Endothelial cell of umbilical vein (primary cell): Measurements from ENCODE around the gene PALM. TPM values are rescaled to one million over a fixed set of nuclear protein-coding genes. Genes with fewer than 3 reads are reported as not detected.

Experiments used
- BruUV-seq: library from RNA; stranded (reverse); fragments of 400-500 nt; replicated peaks from 2 replicates; lab custom pipeline; 2021; lab: Mats Ljungman, UMichigan
- CTCF ChIA-PET: fragments of 300-600, 350-600 bp; sonication (Branson Sonifier 250); formaldehyde crosslinking; loops from one replicate; lab custom pipeline; 2021; ENCODE audit warnings: antibody characterized with exemption, inconsistent platforms; lab: Charles Lee
- POLR2A ChIA-PET: fragments of 300-600, 350-600 bp; sonication (Branson Sonifier 250); formaldehyde crosslinking; loops from one replicate; lab custom pipeline; 2021; ENCODE audit warnings: antibody characterized with exemption, inconsistent platforms; lab: Charles Lee
- DNase-seq: peaks from one replicate; pipeline ENCODE4 v3.0.0-alpha.2; 2011; ENCODE audit warnings: low read depth, low spot score
- FAIRE-seq: peaks from 2 replicates; lab custom pipeline; 2011; peaks lifted over from hg19 to GRCh38; lab: Jason Lieb, UNC
- H2AFZ ChIP-seq: 2 replicates; pipeline ENCODE4 v1.6.0; 2012; ENCODE audit warnings: low read depth, low read length, control low read depth, inconsistent platforms
- H3K27ac ChIP-seq: 2 replicates; pipeline ENCODE4 v1.5.1; 2011; ENCODE audit warnings: low read depth, mild to moderate bottlenecking, control low read depth, low read length, moderate library complexity; ENCODE audit not compliant: insufficient read depth
- H3K27me3 ChIP-seq, 2 experiments: 2 replicates each; pipeline versions ENCODE4 v1.6.0 to v1.6.1; 2011; ENCODE audit warnings: low read length in 2 of 2, mixed read lengths in 1 of 2; ENCODE audit not compliant: control insufficient read depth in 2 of 2, insufficient read depth in 2 of 2
- H3K36me3 ChIP-seq, 2 experiments: 2 replicates in 1 of 2; 3 replicates in 1 of 2; pipeline ENCODE4 v1.5.1; 2011; ENCODE audit warnings: low read length in 2 of 2, mild to moderate bottlenecking in 1 of 2, moderate library complexity in 1 of 2; ENCODE audit not compliant: control insufficient read depth in 2 of 2, insufficient read depth in 2 of 2; ENCODE audit errors: extremely low read depth in 1 of 2
- H3K4me1 ChIP-seq: 3 replicates; pipeline ENCODE4 v1.5.1; 2011; ENCODE audit warnings: mild to moderate bottlenecking, low read length; ENCODE audit not compliant: control insufficient read depth, insufficient read depth; ENCODE audit errors: extremely low read depth
- H3K4me2 ChIP-seq: 2 replicates; pipeline ENCODE4 v1.6.1; 2011; ENCODE audit warnings: low read length, control low read depth, mixed read lengths; ENCODE audit not compliant: insufficient read depth
- H3K4me3 ChIP-seq, 3 experiments: fragments of 200-600 bp in 1 of 3; sonication (generic), shearing (Covaris generic) in 1 of 3; replicated peaks in 1 of 3; 2 replicates each; pipeline ENCODE4 v1.5.1; 2011 to 2016; ENCODE audit warnings: control low read depth in 3 of 3, low read length in 3 of 3, mild to moderate bottlenecking in 2 of 3, inconsistent platforms in 1 of 3, low read depth in 1 of 3, moderate library complexity in 1 of 3; ENCODE audit not compliant: insufficient read depth in 1 of 3
- H3K79me2 ChIP-seq: 2 replicates; pipeline ENCODE4 v1.6.0; 2012; ENCODE audit warnings: low read length, inconsistent platforms; ENCODE audit not compliant: control insufficient read depth, insufficient read depth
- H3K9ac ChIP-seq: replicated peaks from 2 replicates; pipeline ENCODE3; 2011; ENCODE audit warnings: low read length, control low read depth; ENCODE audit not compliant: insufficient read depth; ENCODE audit errors: extremely low read depth
- H3K9me1 ChIP-seq: replicated peaks from 3 replicates; pipeline ENCODE4 v1.6.0; 2011; ENCODE audit warnings: mild to moderate bottlenecking, low read length; ENCODE audit not compliant: control insufficient read depth, insufficient read depth; ENCODE audit errors: extremely low read depth
- H3K9me3 ChIP-seq: replicated peaks from 2 replicates; pipeline ENCODE4 v1.5.1; 2012; ENCODE audit warnings: low read length, inconsistent platforms; ENCODE audit not compliant: control insufficient read depth, insufficient read depth
- H4K20me1 ChIP-seq: replicated peaks from 2 replicates; pipeline ENCODE3; 2011; ENCODE audit warnings: mild to moderate bottlenecking, low read length; ENCODE audit not compliant: control insufficient read depth, insufficient read depth; ENCODE audit errors: extremely low read depth
- CTCF ChIP-seq, 2 donors: IDR thresholded peaks; 1 replicate in 1 of 2; 2 replicates in 1 of 2; pipeline ENCODE4 v1.5.1; 2011; ENCODE audit warnings: low read length in 2 of 2, mild to moderate bottlenecking in 2 of 2, moderate library complexity in 2 of 2, control low read depth in 1 of 2, inconsistent platforms in 1 of 2, low read depth in 1 of 2; ENCODE audit not compliant: insufficient read depth in 1 of 2; ENCODE audit errors: extremely low read depth in 1 of 2
- EZH2 ChIP-seq: IDR thresholded peaks from 2 replicates; pipeline ENCODE4 v1.6.1; 2012; ENCODE audit warnings: borderline replicate concordance, low read depth, mild to moderate bottlenecking, moderate library complexity, low read length, inconsistent platforms; ENCODE audit not compliant: severe bottlenecking
- FOS ChIP-seq: IDR thresholded peaks from 2 replicates; pipeline ENCODE4 v1.6.1; 2011; ENCODE audit warnings: mild to moderate bottlenecking, low read length, moderate library complexity, borderline replicate concordance; ENCODE audit not compliant: insufficient read depth
- GATA2 ChIP-seq: IDR thresholded peaks from 2 replicates; pipeline ENCODE4 v1.7.0; 2011; ENCODE audit warnings: low read depth, mild to moderate bottlenecking, moderate library complexity, mixed read lengths, low read length; ENCODE audit not compliant: insufficient read length, insufficient read depth
- JUN ChIP-seq: IDR thresholded peaks from 2 replicates; pipeline ENCODE4 v1.6.1; 2011; ENCODE audit warnings: borderline replicate concordance, low read depth; ENCODE audit not compliant: insufficient read length, insufficient read depth
- MYC ChIP-seq: IDR thresholded peaks from one replicate; pipeline ENCODE4 v1.6.1; 2011; ENCODE audit warnings: mild to moderate bottlenecking, low read depth, low read length
- POLR2A ChIP-seq: IDR thresholded peaks from 2 replicates; pipeline ENCODE4 v1.6.1; 2012; ENCODE audit warnings: low read depth, mild to moderate bottlenecking, control low read depth, low read length
- POLR2AphosphoS5 ChIP-seq: IDR thresholded peaks from 2 replicates; pipeline ENCODE4 v1.6.1; 2012; ENCODE audit warnings: low read depth, mild to moderate bottlenecking, control low read depth, low read length, moderate library complexity; ENCODE audit not compliant: insufficient read depth
- dilution Hi-C: fragments of 300-500 bp; cut with MboI; formaldehyde crosslinking; loops from one replicate; pipeline ENCODE4 v1.15.0; 2019; ENCODE audit warnings: low sequenced_read_pairs; ENCODE audit not compliant: extremely low pct_ligation_motif_present
- intact Hi-C: fragments of 100-400 bp; cut with micrococcal nuclease; formaldehyde crosslinking; loops from one replicate; pipeline ENCODE4 v1.10.0; 2022
- polyA plus RNA-seq, 4 experiments: library from polyadenylated mRNA; depleted of rRNA in 3 of 4; stranded (reverse) in 3 of 4; unstranded in 1 of 4; fragments of >200 nt; gene quantifications; 2 replicates each; pipeline versions ENCODE4 v1.2.1 to v1.2.3, GENCODE V29; 2011 to 2012; ENCODE audit warnings: missing spikeins in 1 of 4
- total RNA-seq: library from RNA; stranded (reverse); gene quantifications from 2 replicates; pipeline ENCODE4 v1.2.3, GENCODE V29; 2021
- TF ChIP-seq, protein P1 (sequence below): IDR thresholded peaks from 2 replicates; pipeline ENCODE4 v1.6.1; 2011; ENCODE audit not compliant: insufficient read depth, insufficient read length

PALM gene
- total and polyA plus RNA-seq, 2 donors (not counting 3 experiments of a cell fraction or from before 2014, with no cell fraction given): 3.9 to 31.8 TPM

DNA sequence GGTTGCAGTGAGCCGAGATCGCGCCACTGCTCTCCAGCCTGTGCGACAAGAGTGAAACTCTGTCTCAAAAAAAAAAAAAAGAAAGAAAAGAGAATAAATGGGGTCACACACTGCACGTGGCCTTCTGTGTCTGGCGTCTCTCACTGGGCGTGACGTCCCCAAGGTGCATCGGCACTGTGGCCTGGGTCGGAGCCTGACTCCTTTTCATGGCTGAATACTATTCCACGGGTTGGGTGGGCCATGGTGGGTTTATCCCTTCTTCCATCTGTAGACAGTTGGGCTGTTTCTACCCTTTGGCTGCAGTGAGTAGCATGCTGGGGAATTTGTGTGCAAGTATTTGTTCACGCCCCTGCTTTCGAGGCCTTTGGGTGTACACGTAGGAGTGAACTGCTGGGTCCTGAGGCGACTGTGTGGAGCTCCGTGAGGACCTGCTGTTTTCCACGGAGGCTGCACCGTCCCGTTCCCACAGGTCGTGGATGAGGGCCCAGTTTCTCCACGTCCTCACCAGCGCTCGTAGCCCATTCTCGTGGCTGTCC lies 33.9 kb downstream of the PALM start:
- Histone ChIP-seq H3K9me3 (no peaks in the 10 kb centered on the region), H3K79me2 (no peaks in the 10 kb centered on the region), H4K20me1 (no peaks in the 10 kb centered on the region), H3K4me1 (no peaks in the 10 kb centered on the region), H3K36me3 (no peaks in the 10 kb centered on the region), H3K4me2 (no peak overlapping the region), H3K4me3 (no peak overlapping the region), H3K27ac (no peak overlapping the region), H3K9me1 (no peaks in the 10 kb centered on the region), H3K9ac (no peak overlapping the region), H3K27me3 (no peaks in the 10 kb centered on the region), H2AFZ (no peak overlapping the region)
- DNase-seq (no peak), FAIRE-seq (no peak)
- no TSS peak for BruUV-seq
- TF ChIP-seq CTCF (IDR thresholded peaks at IDR 0.05; ENCODE audit: extremely low read depth in 1 of 2, insufficient read depth in 1 of 2, low read depth in 1 of 2, low read length in 2 of 2) (no peak), EZH2 (no peak), JUN (no peak), GATA2 (no peak), FOS (no peak), POLR2A (no peak), POLR2AphosphoS5 (no peak), MYC (no peak)
- TF ChIP-seq, protein P1, sequence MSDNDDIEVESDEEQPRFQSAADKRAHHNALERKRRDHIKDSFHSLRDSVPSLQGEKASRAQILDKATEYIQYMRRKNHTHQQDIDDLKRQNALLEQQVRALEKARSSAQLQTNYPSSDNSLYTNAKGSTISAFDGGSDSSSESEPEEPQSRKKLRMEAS: no peak
- ChIA-PET POLR2A (no interaction called here), CTCF (interaction anchor here (0.7 to 1.3 kb wide), 3 partner anchors 8 to 18 kb away, joined by 3 read pairs; no protein-coding TSS in a partner anchor)
- intact Hi-C loops: no loop called here
- dilution Hi-C loops: no loop called here
